Measurements from ENCODE around the gene C6orf141. TPM values are rescaled to one million over a fixed set of nuclear protein-coding genes. Genes with fewer than 3 reads are reported as not detected.

The C6orf141 gene
- total RNA-seq, 1 donor from 2014 or later: 1.0 TPM

DNA sequence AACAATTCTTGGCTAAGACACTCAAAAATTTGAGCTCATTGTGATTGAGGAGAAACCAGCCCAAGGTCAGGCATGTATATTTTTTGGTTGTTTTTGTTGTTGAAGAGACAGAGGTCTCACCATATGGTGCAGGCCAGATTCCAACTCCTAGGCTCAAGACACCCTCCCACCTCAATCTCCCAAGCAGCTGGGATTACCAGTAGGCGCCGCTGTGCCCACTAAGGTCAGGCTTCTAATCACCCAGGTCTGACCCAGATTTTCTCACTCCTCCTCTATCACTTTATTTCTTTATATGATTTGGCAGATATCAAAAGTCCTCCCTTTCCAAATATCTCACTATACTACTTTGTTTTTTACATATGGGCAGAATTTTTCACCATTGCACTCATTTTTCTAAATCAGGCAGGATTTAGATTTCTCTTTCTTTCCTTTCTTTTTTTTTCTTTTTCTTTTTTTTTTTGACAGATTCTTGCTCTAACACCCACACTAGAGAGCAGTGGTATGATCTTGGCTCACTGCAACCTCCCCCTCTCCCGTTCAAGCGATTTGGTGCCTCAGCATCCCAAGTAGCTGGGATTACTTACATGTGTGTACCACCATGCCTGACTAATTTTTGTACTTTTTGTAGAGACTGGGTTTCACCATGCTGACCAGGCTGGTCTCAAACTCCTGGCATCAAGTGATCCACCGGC is 1.7 kb upstream of the C6orf141 start:
- Mint-ChIP-seq H3K27me3 (ENCODE audit: low read depth) (peaks cover 50% of the 10 kb centered on the region), H3K36me3 (ENCODE audit: low read depth) (no peaks in the 10 kb centered on the region), H3K27ac (ENCODE audit: unreplicated experiment) (no peak overlapping the region), H3K4me1 (peaks cover 17% of the 10 kb centered on the region), H3K4me3 (peak overlapping the region; percentile 58), H3K9me3 (no peaks in the 10 kb centered on the region)
- TF ChIP-seq, protein P1, sequence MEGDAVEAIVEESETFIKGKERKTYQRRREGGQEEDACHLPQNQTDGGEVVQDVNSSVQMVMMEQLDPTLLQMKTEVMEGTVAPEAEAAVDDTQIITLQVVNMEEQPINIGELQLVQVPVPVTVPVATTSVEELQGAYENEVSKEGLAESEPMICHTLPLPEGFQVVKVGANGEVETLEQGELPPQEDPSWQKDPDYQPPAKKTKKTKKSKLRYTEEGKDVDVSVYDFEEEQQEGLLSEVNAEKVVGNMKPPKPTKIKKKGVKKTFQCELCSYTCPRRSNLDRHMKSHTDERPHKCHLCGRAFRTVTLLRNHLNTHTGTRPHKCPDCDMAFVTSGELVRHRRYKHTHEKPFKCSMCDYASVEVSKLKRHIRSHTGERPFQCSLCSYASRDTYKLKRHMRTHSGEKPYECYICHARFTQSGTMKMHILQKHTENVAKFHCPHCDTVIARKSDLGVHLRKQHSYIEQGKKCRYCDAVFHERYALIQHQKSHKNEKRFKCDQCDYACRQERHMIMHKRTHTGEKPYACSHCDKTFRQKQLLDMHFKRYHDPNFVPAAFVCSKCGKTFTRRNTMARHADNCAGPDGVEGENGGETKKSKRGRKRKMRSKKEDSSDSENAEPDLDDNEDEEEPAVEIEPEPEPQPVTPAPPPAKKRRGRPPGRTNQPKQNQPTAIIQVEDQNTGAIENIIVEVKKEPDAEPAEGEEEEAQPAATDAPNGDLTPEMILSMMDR (conservative IDR thresholded peaks at IDR 0.05): no peak
- DNase-seq (ENCODE audit: low read depth, low spot score): no peak

- H3K4me3 Mint-ChIP-seq: peak overlapping the region; percentile 89
- peaks cover 50% of the 10 kb centered on the region for H3K27me3 Mint-ChIP-seq (ENCODE audit: low read depth)
- H3K9me3 Mint-ChIP-seq: no peaks in the 10 kb centered on the region
- H3K36me3 Mint-ChIP-seq (ENCODE audit: low read depth): no peaks in the 10 kb centered on the region
- H3K4me1 Mint-ChIP-seq: peaks cover 17% of the 10 kb centered on the region
- no peak for DNase-seq (ENCODE audit: low read depth, low spot score)
- TF ChIP-seq, protein P1 (conservative IDR thresholded peaks at IDR 0.05): no peak
- H3K27ac Mint-ChIP-seq (ENCODE audit: unreplicated experiment): no peak overlapping the region
Observed at GRCh38 chr6:49549691-49550491, 577 bp upstream of the C6orf141 start.

GRCh38 chr6:49551078-49551865 is 804 bp downstream of the C6orf141 start:
- DNase-seq (ENCODE audit: low read depth, low spot score): peak; percentile 3

DNA sequence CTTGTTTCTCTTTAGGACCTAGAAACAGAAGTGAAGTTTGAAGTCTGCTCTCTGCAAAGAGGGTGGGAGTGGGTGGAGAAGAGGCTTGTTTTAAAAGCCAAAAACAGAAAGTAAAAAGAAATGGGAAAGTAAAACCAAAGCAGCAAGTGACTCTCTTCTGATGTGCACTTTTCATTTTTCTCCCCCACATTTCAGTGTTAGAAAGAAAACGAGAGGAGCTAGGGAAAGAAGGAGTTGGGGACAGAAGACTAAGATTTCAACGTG is 1.3 kb downstream of the C6orf141 start:
- TF ChIP-seq, protein P1 (conservative IDR thresholded peaks at IDR 0.05): no peak
- Mint-ChIP-seq H3K4me3 (peak overlapping the region; percentile 80), H3K4me1 (peaks cover 25% of the 10 kb centered on the region), H3K27ac (ENCODE audit: unreplicated experiment) (no peak overlapping the region), H3K27me3 (ENCODE audit: low read depth) (peaks cover 50% of the 10 kb centered on the region), H3K9me3 (no peaks in the 10 kb centered on the region), H3K36me3 (ENCODE audit: low read depth) (no peaks in the 10 kb centered on the region)
- DNase-seq (ENCODE audit: low read depth, low spot score): no peak

More at GRCh38 chr6:49551078-49551865, 804 bp downstream of the C6orf141 start:
- no peaks in the 10 kb centered on the region for H3K36me3 Mint-ChIP-seq (ENCODE audit: low read depth)
- TF ChIP-seq, protein P1 (conservative IDR thresholded peaks at IDR 0.05): no peak
- H3K4me1 Mint-ChIP-seq: peaks cover 20% of the 10 kb centered on the region
- peaks cover 50% of the 10 kb centered on the region for H3K27me3 Mint-ChIP-seq (ENCODE audit: low read depth)
- no peaks in the 10 kb centered on the region for H3K9me3 Mint-ChIP-seq
- H3K4me3 Mint-ChIP-seq: peak overlapping the region; percentile 80
- no peak overlapping the region for H3K27ac Mint-ChIP-seq (ENCODE audit: unreplicated experiment)

- Mint-ChIP-seq H3K4me3 (peak overlapping the region; percentile 61), H3K36me3 (ENCODE audit: low read depth) (no peaks in the 10 kb centered on the region), H3K4me1 (peaks cover 25% of the 10 kb centered on the region), H3K27ac (ENCODE audit: unreplicated experiment) (no peak overlapping the region), H3K27me3 (ENCODE audit: low read depth) (peaks cover 45% of the 10 kb centered on the region), H3K9me3 (no peaks in the 10 kb centered on the region)
- no peak for DNase-seq (ENCODE audit: low read depth, low spot score)
- TF ChIP-seq, protein P1 (conservative IDR thresholded peaks at IDR 0.05): no peak
Observed at GRCh38 chr6:49552596-49552995, 2.1 kb downstream of the C6orf141 start.
